Left renal pelvis (tissue), 4 donors: ENCODE data around the gene UBXN7. TPM values are rescaled to one million over a fixed set of nuclear protein-coding genes. Genes with fewer than 3 reads are reported as not detected.
A peak's percentile ranks its signal among the peaks of the same experiment; 100 is the strongest.
"Not testable (repeated sequence)": the region's sequence is repeated elsewhere in the genome, so short reads cannot be mapped to it uniquely, and the experiment has no call there.

Experiments
- DNase-seq, 4 donors: peaks; one replicate each; pipeline ENCODE4 v3.0.0-alpha.2; 2013; ENCODE audit warnings: low read depth in 4 of 4, low spot score in 3 of 4
- polyA plus RNA-seq, 4 donors: library from polyadenylated mRNA; unstranded; fragments of 120-200 nt; gene quantifications; one replicate each; pipeline ENCODE4 v1.2.1, GENCODE V29; 2013; ENCODE audit not compliant: insufficient read length in 4 of 4

The UBXN7 gene, protein sequence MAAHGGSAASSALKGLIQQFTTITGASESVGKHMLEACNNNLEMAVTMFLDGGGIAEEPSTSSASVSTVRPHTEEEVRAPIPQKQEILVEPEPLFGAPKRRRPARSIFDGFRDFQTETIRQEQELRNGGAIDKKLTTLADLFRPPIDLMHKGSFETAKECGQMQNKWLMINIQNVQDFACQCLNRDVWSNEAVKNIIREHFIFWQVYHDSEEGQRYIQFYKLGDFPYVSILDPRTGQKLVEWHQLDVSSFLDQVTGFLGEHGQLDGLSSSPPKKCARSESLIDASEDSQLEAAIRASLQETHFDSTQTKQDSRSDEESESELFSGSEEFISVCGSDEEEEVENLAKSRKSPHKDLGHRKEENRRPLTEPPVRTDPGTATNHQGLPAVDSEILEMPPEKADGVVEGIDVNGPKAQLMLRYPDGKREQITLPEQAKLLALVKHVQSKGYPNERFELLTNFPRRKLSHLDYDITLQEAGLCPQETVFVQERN
- 10 to 100 TPM; 30.5 to 36.7 (median 33.3) TPM for polyA plus RNA-seq

DNA sequence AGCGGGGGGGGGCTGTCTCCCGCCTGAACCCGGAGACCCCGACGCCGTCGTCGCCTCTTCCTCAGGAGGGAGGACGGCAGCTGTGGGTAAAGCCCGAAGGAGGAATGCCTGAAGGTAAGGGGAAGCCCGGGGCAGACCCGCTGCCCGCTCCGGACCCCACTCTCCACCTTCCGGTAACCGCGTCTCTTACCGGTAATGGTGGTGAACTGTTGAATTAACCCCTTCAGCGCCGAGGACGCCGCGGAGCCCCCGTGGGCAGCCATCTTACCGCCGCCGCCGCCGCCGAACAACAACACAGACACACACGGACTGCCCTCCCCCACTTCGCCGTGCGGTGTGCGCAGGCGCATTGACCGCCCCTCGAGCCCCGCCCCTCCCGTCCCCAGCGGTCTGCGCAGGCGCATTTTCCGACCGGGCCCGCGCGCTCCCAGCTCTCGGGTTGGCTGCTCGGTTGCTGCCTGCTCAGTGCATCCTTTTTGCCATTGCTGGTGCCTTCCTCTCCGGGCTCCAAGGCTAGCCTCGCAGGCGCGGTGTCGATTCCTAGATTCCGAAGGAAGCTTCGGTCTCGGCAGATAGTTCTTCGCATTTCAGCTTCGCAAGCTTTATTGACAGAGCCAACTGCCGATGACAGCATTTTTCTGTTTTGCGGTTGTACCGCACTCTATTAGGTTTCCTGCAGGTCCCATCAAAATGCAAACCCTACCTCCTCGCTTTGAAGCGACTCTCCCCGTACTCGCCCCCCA is at the start of gene UBXN7:
TSS of gene UBXN7 (minus strand) at position 291 of the 743 bp plus-strand sequence. CDS start at position 263, 28 bp downstream.
- DNase-seq = peak; percentile 86 to 91 (median 88)

DNA sequence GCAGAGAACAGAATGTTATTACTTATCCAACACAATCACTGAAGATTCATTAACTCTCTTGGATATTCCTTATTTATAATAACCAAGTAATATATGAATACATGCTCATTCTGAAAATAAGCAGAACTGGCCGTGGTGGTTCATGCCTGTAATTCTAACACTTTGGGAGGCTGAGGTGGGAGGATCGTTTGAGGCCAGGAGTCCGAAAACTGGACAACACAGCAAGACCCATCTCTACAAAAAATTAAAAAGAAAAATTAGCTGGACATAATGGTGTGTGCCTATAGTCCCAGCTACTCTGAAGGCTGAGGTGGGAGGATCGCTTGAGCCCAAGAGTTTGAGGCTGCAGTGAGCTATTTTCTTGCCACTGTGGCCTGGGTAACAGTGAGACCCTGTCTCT is 45.5 kb upstream of the UBXN7 start:
- DNase-seq = no peak

DNA sequence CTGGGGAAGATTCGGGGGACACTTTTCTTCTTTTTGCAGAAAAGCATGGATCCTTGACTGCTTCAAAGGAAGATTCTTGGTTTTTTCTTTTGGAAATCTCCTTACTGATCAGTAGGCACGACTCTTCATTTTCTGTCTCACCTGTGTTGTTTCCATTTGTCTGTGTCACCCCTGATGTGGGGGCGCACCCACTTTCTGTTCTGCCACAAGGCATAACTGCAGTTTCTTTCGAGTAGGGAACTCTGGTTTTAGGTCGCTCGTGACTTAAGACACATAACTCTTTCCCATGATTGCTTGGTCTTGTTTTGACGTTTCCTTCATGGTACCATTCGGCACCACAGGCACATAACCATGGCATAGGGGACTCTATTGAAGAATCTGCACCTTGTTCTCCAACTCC is 40.1 kb upstream of the UBXN7 start:
- no peak for DNase-seq

DNA sequence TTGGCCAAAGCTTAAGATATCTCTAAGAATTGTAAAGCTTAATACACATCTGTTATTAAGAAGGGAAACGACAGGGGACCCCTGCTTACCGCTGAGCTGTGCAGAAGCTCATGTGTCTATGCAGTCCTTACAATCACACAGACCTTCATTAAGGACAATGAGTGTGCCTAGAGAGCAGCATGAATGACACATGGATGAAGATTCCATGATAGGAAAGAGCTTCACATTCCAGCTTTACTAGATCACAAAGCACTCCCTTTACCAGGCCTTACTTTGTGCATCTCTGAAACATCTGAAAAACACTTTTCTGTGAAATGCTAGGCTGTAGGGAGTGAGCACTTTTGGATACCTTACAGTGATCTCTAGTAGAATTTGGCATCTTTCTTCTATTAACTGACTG is 39.3 kb upstream of the UBXN7 start:
- no peak for DNase-seq

DNA sequence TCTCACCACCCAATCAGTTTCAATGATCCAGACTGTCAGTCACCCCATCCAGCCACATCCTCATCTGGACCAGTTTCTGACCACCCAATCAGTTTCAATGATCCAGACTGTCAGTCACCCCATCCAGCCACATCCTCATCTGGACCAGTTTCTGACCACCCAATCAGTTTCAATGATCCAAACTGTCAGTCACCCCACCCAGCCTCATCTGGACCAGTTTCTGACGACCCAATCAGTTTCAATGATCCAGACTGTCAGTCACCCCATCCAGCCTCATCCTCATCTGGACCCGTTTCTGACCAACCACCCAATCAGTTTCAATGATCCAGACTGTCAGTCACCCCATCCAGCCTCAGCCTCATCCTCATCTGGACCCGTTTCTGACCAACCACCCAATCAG is 38.0 kb upstream of the UBXN7 start:
- not testable (repeated sequence) for DNase-seq

DNA sequence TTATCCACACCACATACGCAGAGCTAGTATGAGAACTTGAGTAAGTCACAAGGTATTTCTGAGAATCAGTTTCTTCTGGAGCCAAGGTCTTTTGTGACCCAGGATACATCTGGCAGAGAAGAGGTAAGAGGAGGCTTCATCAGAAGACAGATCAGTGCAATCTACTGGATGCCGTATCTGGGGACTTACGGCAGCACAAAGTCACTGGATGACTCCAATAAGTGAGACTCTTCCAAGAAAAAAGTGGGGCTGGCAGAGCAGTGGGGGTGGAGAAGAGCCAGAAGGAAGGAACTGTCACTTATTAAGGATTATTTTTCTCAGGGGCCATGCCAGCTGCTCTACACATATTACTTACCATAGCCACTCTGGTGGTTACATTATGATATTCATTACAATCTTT is 31.6 kb upstream of the UBXN7 start:
- DNase-seq = no peak

DNA sequence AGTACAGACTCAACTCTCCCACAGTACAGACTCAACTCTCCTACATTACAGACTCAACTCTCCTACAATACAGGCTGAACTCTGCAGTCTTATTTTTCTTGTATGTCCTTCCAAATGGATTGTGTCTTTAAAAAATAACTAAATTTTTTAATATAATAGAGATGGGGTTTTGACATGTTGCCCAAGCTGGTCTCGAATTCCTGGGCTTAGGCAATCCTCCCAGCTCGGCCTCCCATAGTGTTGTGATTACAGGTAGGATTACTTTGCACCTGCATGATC is 31.2 kb upstream of the UBXN7 start:
- no peak for DNase-seq

DNA sequence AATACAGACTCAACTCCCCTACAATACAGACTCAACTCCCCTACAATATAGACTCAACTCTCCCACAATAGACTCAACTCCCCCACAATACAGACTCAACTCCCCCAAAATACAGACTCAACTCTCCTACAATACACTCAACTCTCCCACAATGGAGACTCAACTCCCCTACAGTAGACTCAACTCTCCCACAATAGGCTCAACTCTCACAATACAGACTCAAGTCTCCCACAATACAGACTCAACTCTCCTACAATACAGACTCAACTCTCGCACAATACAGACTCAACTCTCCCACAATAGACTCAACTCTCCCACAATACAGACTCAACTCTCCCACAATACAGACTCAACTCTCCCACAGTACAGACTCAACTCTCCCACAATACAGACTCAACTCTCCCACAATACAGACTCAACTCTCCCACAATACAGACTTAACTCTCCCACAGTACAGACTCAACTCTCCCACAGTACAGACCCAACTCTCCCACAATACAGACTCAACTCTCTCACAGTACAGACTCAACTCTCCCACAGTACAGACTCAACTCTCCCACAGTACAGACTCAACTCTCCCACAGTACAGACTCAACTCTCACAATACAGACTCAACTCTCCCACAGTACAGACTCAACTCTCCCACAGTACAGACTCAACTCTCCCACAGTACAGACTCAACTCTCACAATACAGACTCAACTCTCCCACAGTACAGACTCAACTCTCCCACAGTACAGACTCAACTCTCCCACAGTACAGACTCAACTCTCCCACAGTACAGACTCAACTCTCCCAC is 30.7 kb upstream of the UBXN7 start:
- not testable (repeated sequence) for DNase-seq

DNA sequence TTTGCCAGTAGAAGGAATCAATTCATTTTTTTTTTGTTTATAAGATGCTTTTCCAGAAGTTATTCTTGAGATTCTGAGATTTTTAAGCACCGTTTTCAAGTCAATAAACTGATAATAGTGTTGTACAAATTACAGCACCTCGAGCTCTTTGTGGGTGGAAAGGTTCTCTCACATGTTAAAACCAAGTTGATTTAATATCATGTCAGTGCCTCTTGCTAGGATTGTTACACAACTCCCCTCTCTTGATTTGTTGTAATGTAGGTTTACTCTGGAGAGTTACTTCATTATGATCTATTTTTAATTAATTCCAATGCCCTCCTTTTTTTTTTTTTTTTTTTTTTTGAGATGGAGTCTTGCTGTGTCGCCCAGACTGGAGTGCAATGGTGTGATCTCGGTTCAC is 25.8 kb upstream of the UBXN7 start:
- DNase-seq = no peak

DNA sequence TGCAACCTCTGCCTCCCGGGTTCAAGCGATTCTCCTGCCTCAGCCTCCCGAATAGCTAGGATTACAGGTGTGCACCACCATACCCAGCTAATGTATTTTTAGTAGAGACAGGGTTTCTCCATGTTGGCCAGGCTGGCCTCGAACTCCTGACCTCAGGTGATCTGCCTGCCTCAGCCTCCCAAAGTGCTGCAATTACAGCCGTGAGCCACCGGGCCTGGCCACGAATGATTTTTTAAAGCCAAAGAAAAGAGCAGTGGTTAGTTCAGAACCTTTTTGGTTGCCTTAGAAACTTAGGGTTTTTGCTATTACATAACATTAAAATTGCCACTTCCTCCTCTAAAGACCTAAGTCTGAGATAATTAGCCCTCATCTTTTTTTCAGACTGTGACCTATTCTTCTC is 25.2 kb upstream of the UBXN7 start:
- DNase-seq = not testable (repeated sequence)

DNA sequence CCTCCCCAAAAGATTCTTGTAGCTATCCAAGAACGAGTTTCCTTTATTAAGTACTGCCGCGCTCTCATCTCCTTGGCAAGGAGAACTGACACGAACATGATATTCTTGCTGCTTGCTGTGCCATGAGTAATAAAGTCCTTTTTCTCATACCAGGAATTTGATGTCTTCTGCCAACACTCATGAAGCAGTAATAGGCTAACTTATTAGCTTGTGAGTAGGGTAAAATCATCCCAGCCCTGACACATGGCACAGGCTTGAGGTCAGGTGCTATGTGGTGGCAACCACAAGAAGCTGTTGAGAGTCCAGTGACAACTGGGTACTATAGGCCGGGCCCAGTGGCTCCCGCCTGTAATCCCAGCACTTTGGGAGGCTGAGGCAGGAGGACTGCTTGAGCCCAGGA is 22.7 kb upstream of the UBXN7 start:
- no peak for DNase-seq

DNA sequence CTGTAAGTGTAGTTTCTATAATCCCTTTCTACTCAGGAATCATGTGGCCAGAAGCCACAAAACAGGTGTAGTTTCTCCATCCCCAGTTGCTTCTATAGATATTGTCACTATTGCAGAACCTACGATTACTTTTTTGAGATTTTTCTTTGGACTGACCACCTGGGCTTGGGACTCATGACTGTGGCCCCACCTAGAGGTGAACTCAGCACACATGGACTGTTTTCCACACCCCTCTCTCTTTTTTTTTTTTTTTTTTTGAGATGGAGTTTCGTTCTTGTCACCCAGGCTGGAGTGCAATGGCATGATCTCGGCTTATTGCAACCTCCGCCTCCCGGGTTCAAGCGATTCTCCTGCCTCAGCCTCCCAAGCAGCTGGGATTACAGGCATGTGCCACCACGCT is 13.2 kb upstream of the UBXN7 start:
- not testable (repeated sequence) for DNase-seq

DNA sequence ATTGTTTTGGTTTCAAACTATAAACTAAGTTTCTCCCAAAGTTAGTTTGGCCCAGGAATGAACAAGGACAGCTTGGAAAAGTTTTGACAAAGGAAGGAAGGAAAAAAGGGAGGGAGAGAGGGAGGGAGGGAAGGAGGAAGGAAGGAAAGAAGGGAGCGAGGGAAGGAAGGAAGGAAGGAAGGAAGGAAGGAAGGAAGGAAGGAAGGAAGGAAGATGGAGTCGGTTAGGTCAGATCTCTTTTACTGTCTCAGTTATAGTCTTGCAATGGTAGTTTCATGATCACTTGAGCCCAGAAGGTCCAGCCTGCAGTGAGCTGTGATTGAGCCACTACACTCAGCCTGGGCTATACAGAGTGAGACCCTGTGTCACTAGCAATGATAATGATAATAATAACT is 12.3 kb upstream of the UBXN7 start:
- DNase-seq = no peak

DNA sequence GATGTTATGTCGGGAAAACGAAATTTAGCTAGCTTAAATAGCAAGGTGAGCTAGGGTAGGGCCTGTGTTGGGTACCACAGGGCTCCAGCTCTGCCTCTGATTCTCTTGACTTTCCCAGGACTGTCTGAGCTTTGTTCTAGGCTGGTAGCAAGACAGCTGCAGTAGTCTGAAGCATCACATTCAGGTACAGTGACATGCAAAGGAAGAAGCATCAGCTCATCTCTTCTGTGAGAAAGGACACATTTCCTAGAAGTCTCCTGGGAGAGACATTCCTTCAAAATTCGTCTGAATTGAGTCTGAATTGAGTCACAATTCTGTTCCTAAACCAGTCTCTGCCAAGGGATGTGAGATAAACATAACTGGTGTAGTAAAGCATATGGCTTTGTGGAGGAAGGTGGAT is 8.5 kb upstream of the UBXN7 start:
- DNase-seq = no peak

DNA sequence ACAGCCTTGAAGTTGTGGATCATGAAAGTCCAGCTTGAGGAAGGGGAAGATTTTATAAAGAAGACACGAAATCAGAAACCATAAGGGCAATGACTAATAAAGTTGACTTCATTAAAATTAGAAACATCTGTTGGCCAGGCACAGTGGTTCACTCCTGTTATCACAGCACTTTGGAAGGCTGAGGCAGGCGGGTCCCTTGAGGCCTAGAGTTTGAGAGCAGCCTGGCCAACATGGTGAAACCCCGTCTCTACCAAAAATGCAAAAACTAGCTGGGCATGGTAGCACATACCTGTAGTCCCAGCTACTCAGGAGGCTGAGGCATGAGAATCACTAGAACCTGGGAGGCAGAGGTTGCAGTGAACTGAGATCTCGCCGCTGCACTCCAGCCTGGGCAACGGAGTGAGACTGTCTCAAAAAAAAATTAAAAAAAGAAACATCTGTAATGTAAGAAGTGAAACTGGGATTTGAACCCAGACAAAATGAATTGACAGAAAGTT is 7.9 kb upstream of the UBXN7 start:
- DNase-seq = no peak

DNA sequence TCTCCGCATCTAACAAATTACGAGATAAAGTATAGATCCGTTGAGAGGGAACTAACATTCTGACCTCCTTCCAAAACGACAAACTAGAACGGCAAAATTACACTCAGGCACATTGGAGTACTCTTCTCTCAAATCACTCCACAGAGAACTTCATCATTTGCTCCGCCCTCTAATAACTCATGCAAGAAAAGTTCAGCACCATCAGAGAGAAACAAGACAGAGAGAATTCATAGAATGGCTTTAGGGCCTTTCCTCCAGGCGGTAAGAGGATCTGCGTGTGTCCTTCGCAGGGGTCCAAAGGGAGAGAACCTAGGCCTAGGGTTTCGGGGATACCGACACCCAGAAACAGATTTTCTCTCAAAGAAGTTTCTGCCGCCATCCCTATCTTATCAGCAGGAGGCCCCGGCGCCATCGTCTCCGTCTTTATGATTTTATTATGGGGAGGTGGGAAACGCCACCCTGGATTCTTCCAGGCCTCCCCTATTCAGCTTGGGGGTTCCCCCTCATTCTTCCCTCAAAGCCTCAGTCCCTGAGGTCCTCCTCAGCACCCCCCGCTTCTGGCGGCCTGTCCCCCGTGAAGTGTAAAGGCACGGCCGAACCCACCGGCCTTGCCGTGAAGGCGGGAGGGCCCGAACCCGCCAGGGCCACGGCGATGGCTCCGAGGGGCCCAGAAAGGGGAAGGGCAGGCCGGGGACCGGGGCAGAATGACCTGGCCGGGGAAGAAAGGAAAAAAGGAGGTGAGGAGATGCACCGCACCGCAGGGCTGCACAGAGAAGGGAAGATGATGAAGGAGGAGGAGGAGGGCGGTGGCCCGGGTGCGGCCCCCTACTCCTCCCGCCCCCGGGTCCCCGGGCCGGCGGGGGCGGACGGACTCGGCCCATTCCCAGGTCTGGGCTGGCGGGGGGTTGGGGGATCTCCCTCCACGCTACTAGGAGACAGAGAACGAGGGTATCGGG is 768 bp downstream of the UBXN7 start:
- DNase-seq = peak; percentile 44 to 68 (median 59)

DNA sequence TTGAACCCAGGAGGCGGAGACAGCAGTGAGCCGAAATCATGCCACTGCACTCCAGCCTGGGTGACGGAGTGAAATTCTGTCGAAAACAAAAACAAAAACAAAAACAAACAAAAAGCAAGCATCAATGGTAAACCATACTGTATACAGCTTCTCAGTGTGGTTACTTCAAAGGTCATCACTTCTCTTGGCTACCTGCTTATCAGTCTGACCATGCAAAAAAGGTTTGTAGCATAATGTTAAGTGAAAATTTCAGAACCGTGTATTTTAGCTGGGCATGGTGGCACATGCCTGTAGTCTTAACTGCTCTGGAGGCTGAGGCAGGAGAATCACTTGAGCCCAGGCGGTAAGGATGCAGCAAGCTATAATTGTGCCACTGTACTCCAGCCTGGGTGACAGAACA is 4.2 kb downstream of the UBXN7 start:
- DNase-seq = no peak

DNA sequence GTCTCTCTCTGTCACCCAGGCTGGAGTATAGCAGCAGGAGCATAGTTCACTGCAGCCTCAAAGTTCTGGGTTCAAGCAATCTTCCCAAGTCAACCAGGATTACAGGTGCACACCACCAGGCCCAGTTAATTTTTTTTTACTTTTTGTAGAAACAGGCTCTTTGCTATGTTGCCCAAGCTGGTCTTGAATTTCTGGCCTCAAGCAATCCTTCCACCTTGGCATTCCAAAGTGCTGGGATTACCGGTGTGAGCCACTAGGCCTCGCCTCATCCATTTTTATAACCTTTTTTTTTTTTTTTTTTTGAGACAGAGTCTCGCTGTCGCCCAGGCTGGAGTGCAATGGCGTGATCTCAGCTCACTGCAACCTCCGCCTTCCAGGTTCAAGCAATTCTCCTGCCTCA is 7.8 kb downstream of the UBXN7 start:
- not testable (repeated sequence) for DNase-seq

DNA sequence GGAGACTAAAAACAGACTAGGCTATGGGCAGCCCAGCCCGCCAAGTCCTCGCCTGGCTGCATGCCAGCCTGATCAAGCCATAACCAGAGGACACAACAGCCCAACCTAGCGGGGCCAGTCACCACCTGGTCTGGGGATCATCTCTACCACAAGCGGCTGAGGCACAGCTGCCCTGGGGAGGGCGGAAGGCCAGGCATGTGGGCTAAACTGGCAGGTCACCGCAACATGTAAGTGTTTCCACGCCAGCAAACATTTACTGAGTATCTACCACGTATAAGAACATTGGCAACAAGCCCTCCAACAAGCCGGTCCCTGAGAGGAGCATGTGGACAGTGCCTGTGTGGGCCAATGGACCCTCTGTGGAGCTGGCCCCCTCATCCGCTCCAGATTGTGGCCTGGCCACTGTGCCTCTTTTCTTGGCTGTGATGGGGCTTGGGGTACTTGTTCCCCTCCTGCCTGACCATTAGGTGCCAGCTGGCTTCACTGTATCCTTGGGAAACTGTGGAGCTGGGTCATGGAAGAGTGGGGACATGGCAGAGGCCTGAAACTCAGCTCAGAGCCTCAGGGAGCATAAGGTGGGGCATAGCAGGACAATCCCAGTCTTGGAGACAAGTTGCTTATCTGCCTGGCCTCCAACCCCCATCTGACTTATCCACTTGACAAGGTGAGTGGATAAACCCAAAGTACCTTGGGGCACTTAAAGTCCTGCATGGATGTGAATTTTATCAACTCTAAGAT is 9.0 kb downstream of the UBXN7 start:
- no peak for DNase-seq
